K562 (cell line): Measurements from ENCODE around the gene NFKBIB. TPM values are rescaled to one million over a fixed set of nuclear protein-coding genes. Genes with fewer than 3 reads are reported as not detected.

Experiments used
- ATAC-seq: fragments of 200-7000 bp; cut with Tn5 transposase; 3 replicates; pipeline ENCODE4 v1.9.1; 2020; ENCODE audit warnings: moderate library complexity
- BruUV-seq: library from RNA; stranded (reverse); fragments of 400-500 nt; replicated peaks from 2 replicates; lab custom pipeline; 2021; lab: Mats Ljungman, UMichigan
- CTCF ChIA-PET: fragments of 300-600 bp; formaldehyde crosslinking; extraction: SDS; loops from one replicate; lab custom pipeline; 2021; ENCODE audit warnings: low intra/inter-chr PET ratio; lab: Yijun Ruan, JAX
- POLR2A ChIA-PET: fragments of 300-600, 350-650 bp; sonication (Branson Sonifier 250); formaldehyde crosslinking; extraction: SDS; loops from one replicate; lab custom pipeline; 2021; ENCODE audit warnings: antibody characterized with exemption, inconsistent platforms; lab: Yijun Ruan, JAX
- DNase-seq, 4 experiments: peaks; one replicate each; pipeline versions ENCODE4 v3.0.0 to v3.0.0-alpha.2; 2011 to 2018; ENCODE audit warnings: low spot score in 3 of 4, mixed read lengths in 3 of 4; ENCODE audit errors: extremely low read depth in 1 of 4
- FAIRE-seq: peaks from 2 replicates; lab custom pipeline; 2011; peaks lifted over from hg19 to GRCh38; lab: Jason Lieb, UNC
- H2AFZ ChIP-seq: 2 replicates; pipeline ENCODE4 v1.6.0; 2011; ENCODE audit warnings: low read depth, low read length, control low read depth, inconsistent platforms
- H3K27ac ChIP-seq: fragments of 200-600 bp; 3 replicates; pipeline ENCODE4 v1.8.0; 2011; ENCODE audit warnings: low read depth, mild to moderate bottlenecking, control low read depth, inconsistent platforms, low read length, moderate library complexity, mixed read lengths; ENCODE audit errors: extremely low read depth
- H3K27me3 ChIP-seq, 2 experiments: fragments of 300-600 bp in 1 of 2; 2 replicates in 1 of 2; 3 replicates in 1 of 2; pipeline versions ENCODE4 v1.6.0 to v1.8.0; 2011; ENCODE audit warnings: inconsistent platforms in 2 of 2, low read length in 2 of 2, mild to moderate bottlenecking in 1 of 2, mixed read lengths in 1 of 2, moderate library complexity in 1 of 2; ENCODE audit not compliant: control insufficient read depth in 2 of 2, insufficient read depth in 2 of 2
- H3K36me3 ChIP-seq: fragments of 300-600 bp; 3 replicates; pipeline ENCODE4 v1.8.0; 2011; ENCODE audit warnings: mild to moderate bottlenecking, low read length, inconsistent platforms; ENCODE audit not compliant: control insufficient read depth, insufficient read depth
- H3K4me1 ChIP-seq, 2 experiments: fragments of 200-600 bp in 1 of 2; replicated peaks in 1 of 2; 2 replicates in 1 of 2; 3 replicates in 1 of 2; pipeline versions ENCODE4 v1.5.1 to v1.8.0; 2011; ENCODE audit warnings: inconsistent platforms in 2 of 2, low read length in 2 of 2, mild to moderate bottlenecking in 1 of 2, mixed read lengths in 1 of 2, moderate library complexity in 1 of 2; ENCODE audit not compliant: control insufficient read depth in 2 of 2, insufficient read depth in 2 of 2
- H3K4me2 ChIP-seq: 2 replicates; pipeline ENCODE4 v1.6.1; 2011; ENCODE audit warnings: low read length, control low read depth, inconsistent platforms, mixed read lengths; ENCODE audit not compliant: insufficient read depth
- H3K4me3 ChIP-seq: fragments of 200-600 bp; sonication (generic), shearing (Covaris generic); 2 replicates; pipeline ENCODE4 v1.5.1; 2016; ENCODE audit warnings: control low read depth, inconsistent platforms
- H3K79me2 ChIP-seq: fragments of 200-600 bp; 3 replicates; pipeline ENCODE4 v1.8.0; 2011; ENCODE audit warnings: low read length, inconsistent platforms; ENCODE audit not compliant: control insufficient read depth, insufficient read depth
- H3K9ac ChIP-seq, 2 experiments: 2 replicates each; pipeline versions ENCODE4 v1.6.0 to v1.6.1; 2011; ENCODE audit warnings: low read depth in 2 of 2, low read length in 2 of 2, control low read depth in 1 of 2, inconsistent platforms in 1 of 2, mild to moderate bottlenecking in 1 of 2, mixed read lengths in 1 of 2; ENCODE audit not compliant: insufficient read depth in 1 of 2
- H3K9me1 ChIP-seq: one replicate; pipeline ENCODE4 v1.6.0; 2011; ENCODE audit warnings: inconsistent platforms, mild to moderate bottlenecking, low read length, moderate library complexity; ENCODE audit not compliant: control insufficient read depth, insufficient read depth
- H3K9me3 ChIP-seq: replicated peaks from 2 replicates; pipeline ENCODE4 v1.5.1; 2011; ENCODE audit warnings: low read depth, low read length, inconsistent platforms; ENCODE audit not compliant: control insufficient read depth, insufficient read depth
- H4K20me1 ChIP-seq: replicated peaks from 2 replicates; pipeline ENCODE4 v1.6.1; 2011; ENCODE audit warnings: low read length, inconsistent platforms, mixed read lengths; ENCODE audit not compliant: control insufficient read depth, insufficient read depth
- ARNT ChIP-seq, 2 experiments: fragments of 450-650 bp; IDR thresholded peaks; 2 replicates each; pipeline ENCODE4 v1.6.1; 2016; ENCODE audit warnings: mild to moderate bottlenecking in 1 of 2
- CBFB ChIP-seq: sonication (generic); formaldehyde crosslinking; IDR thresholded peaks from 2 replicates; pipeline ENCODE4 v1.4.0; 2020; ENCODE audit warnings: mild to moderate bottlenecking, missing genetic modification reagents
- CREM ChIP-seq: IDR thresholded peaks from 2 replicates; pipeline ENCODE4 v1.6.1; 2014; ENCODE audit warnings: antibody characterized with exemption, low read depth
- HMG20B ChIP-seq: fragments of 250-450 bp; sonication (Bioruptor Pico); IDR thresholded peaks from 2 replicates; pipeline ENCODE4 v1.5.0; 2021; ENCODE audit warnings: mild to moderate bottlenecking
- HSF4 ChIP-seq: fragments of 250-450 bp; sonication (Bioruptor Pico); IDR thresholded peaks from 2 replicates; pipeline ENCODE4 v2.1.2; 2022; ENCODE audit warnings: mild to moderate bottlenecking, moderate library complexity, borderline replicate concordance
- NFE2L1 ChIP-seq: fragments of 450-650 bp; IDR thresholded peaks from 2 replicates; pipeline ENCODE4 v1.6.1; 2016; ENCODE audit warnings: missing genetic modification characterization, low read depth, mild to moderate bottlenecking, missing compliant biosample characterization, moderate library complexity, borderline replicate concordance
- NFIX ChIP-seq: fragments of 250-450 bp; sonication (Bioruptor Pico); IDR thresholded peaks from 2 replicates; pipeline ENCODE4 v1.4.0; 2020; ENCODE audit warnings: low read depth, mild to moderate bottlenecking, moderate library complexity
- PTTG1 ChIP-seq: fragments of 450-650 bp; IDR thresholded peaks from 2 replicates; pipeline ENCODE4 v1.6.1; 2016; ENCODE audit warnings: low read depth, mild to moderate bottlenecking, missing genetic modification characterization, missing compliant biosample characterization
- SP1 ChIP-seq: sonication (generic); formaldehyde crosslinking; IDR thresholded peaks from 2 replicates; pipeline ENCODE4 v1.8.1; 2022; ENCODE audit warnings: mild to moderate bottlenecking, missing genetic modification reagents
- ZBTB7A ChIP-seq: IDR thresholded peaks from 2 replicates; pipeline ENCODE4 v1.6.1; 2011; ENCODE audit warnings: low read depth, mild to moderate bottlenecking, low read length, moderate library complexity, borderline replicate concordance; ENCODE audit not compliant: control insufficient read depth
- ZEB2 ChIP-seq: fragments of 450-650 bp; IDR thresholded peaks from 2 replicates; pipeline ENCODE4 v1.6.1; 2016
- ZFX ChIP-seq: sonication (generic); formaldehyde crosslinking; IDR thresholded peaks from 2 replicates; pipeline ENCODE4 v1.8.0; 2022; ENCODE audit warnings: mild to moderate bottlenecking, missing genetic modification reagents, moderate library complexity
- ZNF184 ChIP-seq: sonication (generic); formaldehyde crosslinking; IDR thresholded peaks from 2 replicates; pipeline ENCODE4 v1.5.0; 2020; ENCODE audit warnings: missing genetic modification reagents
- ZNF76 ChIP-seq: fragments of 250-450 bp; sonication (Bioruptor Pico); IDR thresholded peaks from 2 replicates; pipeline ENCODE4 v1.4.0; 2020; ENCODE audit warnings: mild to moderate bottlenecking, moderate library complexity, borderline replicate concordance
- WGBS: fragments of 100-300 bp; shearing (Covaris generic); methylation state at CpG from one replicate; pipeline ENCODE4 v1.1.6; 2016; ENCODE audit warnings: low coverage, mixed read lengths; ENCODE audit not compliant: insufficient coverage; ENCODE audit errors: missing lambda C conversion rate; 5-methylcytosine and 5-hydroxymethylcytosine counted together
- in situ Hi-C: fragments of 300-500 bp; cut with MboI; formaldehyde crosslinking; loops from 4 replicates; pipeline ENCODE4 v1.15.0; 2018; ENCODE audit warnings: inconsistent platforms, mixed read lengths
- intact Hi-C: fragments of 100-400 bp; cut with micrococcal nuclease; formaldehyde crosslinking; loops from 2 replicates; pipeline ENCODE4 v1.14.2; 2022
- polyA plus RNA-seq, 8 experiments: library from polyadenylated mRNA; depleted of rRNA in 4 of 8; stranded (reverse) in 5 of 8; unstranded in 3 of 8; fragments of >200 nt; fragmentation: Nextera tagmentation in 2 of 8; fragmentation: Illumina TruSeq in 1 of 8; extraction: Ambion mirVana in 2 of 8; extraction: Trizol in 1 of 8; gene quantifications; 2 replicates each; pipeline versions ENCODE4 v1.2.1 to v1.2.3, GENCODE V29; 2011 to 2014; ENCODE audit warnings: inconsistent platforms in 1 of 8, missing spikeins in 1 of 8
- total RNA-seq, 7 experiments: library from RNA; depleted of rRNA in 6 of 7; stranded (reverse); fragments of >200 nt in 6 of 7; fragmentation: Illumina TruSeq in 2 of 7; extraction: Trizol in 2 of 7; gene quantifications; 2 replicates each; pipeline versions ENCODE4 v1.2.1 to v1.2.3, GENCODE V29; 2011 to 2021; ENCODE audit warnings: low replicate concordance in 1 of 7

The NFKBIB gene
- total and polyA plus RNA-seq, 9 of the 15 experiments (the other 6 are each of a cell fraction or from before 2014, with no cell fraction given) = 1.5 to 44.9 (median 10.4) TPM

DNA sequence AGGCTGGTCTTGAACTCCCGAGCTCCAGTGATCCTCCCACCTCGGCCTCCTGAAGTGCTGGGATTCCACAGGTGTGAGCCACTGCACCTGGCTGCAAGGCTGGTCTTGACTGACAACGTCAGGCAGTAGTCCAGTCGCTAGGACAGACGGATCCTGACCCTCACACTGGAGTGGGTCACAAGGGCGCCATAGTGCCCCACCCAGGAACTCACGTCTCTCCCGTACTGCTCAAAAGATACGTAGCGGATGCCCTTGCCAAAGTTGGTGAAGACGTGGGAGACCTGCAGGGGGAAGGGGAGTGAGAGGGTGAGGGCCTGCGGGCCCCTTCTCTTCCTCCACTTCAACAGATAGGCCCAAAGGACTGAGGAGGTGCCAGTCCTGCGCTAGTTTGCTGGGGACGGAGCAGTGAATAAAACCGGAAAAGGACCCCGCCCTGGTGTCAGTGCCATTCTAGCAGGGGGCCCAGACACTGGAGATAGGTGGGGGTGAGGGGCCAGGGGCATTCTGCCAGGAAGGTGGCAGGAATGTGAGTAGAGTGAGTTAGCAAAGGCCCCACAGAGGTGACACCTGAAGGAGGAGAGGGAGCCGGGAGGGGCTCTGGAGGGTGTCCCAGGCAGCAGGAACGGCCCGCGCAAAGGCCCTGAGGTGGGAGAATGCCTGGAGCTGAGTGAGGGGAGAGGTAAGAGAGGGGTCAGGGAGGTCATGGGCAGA lies 42.9 kb downstream of the NFKBIB start:
- Histone ChIP-seq H3K9ac (peak overlapping the region in 1 of 2 experiments; percentile 74; a peak in 2 of 4 replicates), H3K4me3 (no peak overlapping the region), H3K4me2 (no peak overlapping the region), H3K79me2 (no peaks in the 10 kb centered on the region), H3K9me3 (no peaks in the 10 kb centered on the region), H3K27me3 (no peaks in the 10 kb centered on the region), H2AFZ (no peak overlapping the region), H3K27ac (no peak overlapping the region), H3K4me1 (peaks cover 0 to 11% of the 10 kb centered on the region in 2 experiments; a peak in 2 of 5 replicates), H3K36me3 (peaks cover 23% of the 10 kb centered on the region; the same call in 2 of the 3 replicates), H3K9me1 (no peaks in the 10 kb centered on the region), H4K20me1 (no peaks in the 10 kb centered on the region)
- ATAC-seq = no peak
- no peak for TF ChIP-seq HSF4
- no TSS peak for BruUV-seq
- POLR2A ChIA-PET = interaction anchor here (0.9 to 1.0 kb wide), 2 partner anchors 10 to 12 kb away, joined by 4 to 7 read pairs; partner anchors contain the start of genes MRPS12 and SARS2
- in situ Hi-C loops = no loop called here
- DNase-seq = peak in 1 of 4 experiments; percentile 3
- 61% methylated on average over 15 of the region's 20 CpGs for WGBS
- no peak for FAIRE-seq
- CTCF ChIA-PET = no interaction called here
- intact Hi-C loops = no loop called here

DNA sequence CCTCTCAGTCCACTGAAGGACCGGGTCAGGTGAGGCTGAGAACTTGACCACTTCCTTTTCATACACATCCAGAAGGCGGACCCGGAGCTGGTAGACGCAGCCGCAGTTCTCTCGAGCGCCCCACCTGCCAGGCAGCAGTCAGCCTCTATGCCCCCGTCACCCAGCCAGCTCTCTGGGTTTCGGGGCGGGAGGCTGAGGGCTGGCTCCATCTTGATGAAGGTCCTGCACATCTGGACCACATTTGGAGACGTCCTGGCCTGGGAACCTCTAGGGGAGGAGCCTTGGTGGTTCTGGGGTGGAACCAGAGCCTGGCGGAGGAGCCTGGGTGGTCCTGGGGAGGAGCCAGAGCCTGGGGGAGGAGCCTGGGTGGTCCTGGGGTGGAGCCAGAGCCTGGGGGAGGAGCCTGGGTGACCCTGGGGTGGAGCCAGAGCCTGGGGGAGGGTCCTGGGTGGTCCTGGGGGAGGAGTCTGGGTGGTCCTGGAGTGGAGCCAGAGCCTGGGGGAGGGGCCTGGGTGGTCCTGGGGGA lies 45.3 kb downstream of the NFKBIB start:
- Histone ChIP-seq H3K4me3 (no peak overlapping the region), H4K20me1 (no peaks in the 10 kb centered on the region), H3K27ac (no peak overlapping the region), H3K9me1 (no peaks in the 10 kb centered on the region), H3K79me2 (no peaks in the 10 kb centered on the region), H3K4me1 (peaks cover 0 to 13% of the 10 kb centered on the region in 2 experiments; a peak in 2 of 5 replicates), H3K9me3 (no peaks in the 10 kb centered on the region), H3K4me2 (no peak overlapping the region), H3K9ac (no peak overlapping the region), H2AFZ (no peak overlapping the region), H3K27me3 (no peaks in the 10 kb centered on the region), H3K36me3 (peaks cover 27% of the 10 kb centered on the region; the same call in 2 of the 3 replicates)
- no TSS peak for BruUV-seq
- FAIRE-seq (no peak), DNase-seq (peak; percentile 20 to 67 (median 57)), ATAC-seq (peak; percentile 81)
- intact Hi-C loops = no loop called here
- ChIA-PET CTCF (no interaction called here), POLR2A (interaction anchor here (0.6 kb wide), 1 partner anchor 591 kb away, joined by 3 read pairs; no protein-coding TSS in a partner anchor)
- 88% methylated on average over 11 of the region's 12 CpGs for WGBS
- in situ Hi-C loops = no loop called here
- TF ChIP-seq NFE2L1 (tag) (no peak), CBFB (CRISPR knock-in tag) (no peak), HMG20B (no peak), CREM (no peak), ZEB2 (no peak), SP1 (0 out of 2 replicates have a peak, but pooled peaks have one; percentile 28), ARNT (IDR thresholded peaks at IDR 0.05) (no peak), ZBTB7A (peak; percentile 41; the same call in 1 of the 2 replicates), PTTG1 (tag) (no peak), ZNF184 (no peak), NFIX (CRISPR knock-in tag) (no peak), ZNF76 (no peak), ZFX (CRISPR knock-in tag) (no peak)
